Measurements from ENCODE around the gene CHCT1.

DNA sequence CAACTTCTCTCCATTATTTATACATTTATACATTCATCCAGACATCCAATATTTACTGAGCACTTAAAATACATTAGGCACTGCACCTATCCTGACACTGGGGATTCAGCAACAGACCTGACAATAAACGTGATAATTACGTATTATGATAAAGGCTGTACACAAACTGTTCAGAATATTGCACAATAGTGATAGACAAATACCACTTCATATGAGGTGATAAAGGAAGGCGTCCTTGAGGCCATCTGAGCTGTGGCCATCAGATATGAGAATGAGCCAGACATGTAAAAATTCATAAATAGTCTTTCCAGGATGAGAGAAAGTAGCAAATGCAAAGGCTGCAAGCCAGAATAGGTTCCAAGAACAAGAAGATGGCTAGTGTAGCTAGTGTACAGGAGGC is 38.9 kb upstream of the CHCT1 start:
- TF ChIP-seq YY1 (IDR thresholded peaks at IDR 0.05; ENCODE audit: insufficient read depth, insufficient read length) = no peak
- no peak for TF ChIP-seq ZNF274 (IDR thresholded peaks at IDR 0.05; ENCODE audit: low read depth, low read length)
- no peak for TF ChIP-seq SUZ12 (IDR thresholded peaks at IDR 0.05; ENCODE audit: extremely low read depth, insufficient read depth, insufficient read length)

All from NT2/D1 (cell line).